HepG2 (cell line): Measurements from ENCODE around the gene FHIP1B. TPM values are rescaled to one million over a fixed set of nuclear protein-coding genes. Genes with fewer than 3 reads are reported as not detected.

ENCODE experiments used
- ATAC-seq: fragments of 200-7000 bp; cut with Tn5 transposase; 3 replicates; pipeline ENCODE4 v1.9.1; 2020; ENCODE audit warnings: mild to moderate bottlenecking, moderate library complexity
- BruUV-seq: library from RNA; stranded (reverse); fragments of 400-500 nt; replicated peaks from 2 replicates; lab custom pipeline; 2021; lab: Mats Ljungman, UMichigan
- CTCF ChIA-PET: fragments of 300-600 bp; formaldehyde crosslinking; extraction: SDS; loops from one replicate; lab custom pipeline; 2021; ENCODE audit warnings: low total read pairs, inconsistent platforms, low intra/inter-chr PET ratio; lab: Yijun Ruan, JAX
- POLR2A ChIA-PET: fragments of 350-600 bp; sonication (Branson Sonifier 250); formaldehyde crosslinking; loops from one replicate; lab custom pipeline; 2020; ENCODE audit warnings: antibody characterized with exemption, inconsistent platforms; lab: Yijun Ruan, JAX
- DNase-seq: peaks from one replicate; pipeline ENCODE4 v3.0.0-alpha.2; 2015; ENCODE audit warnings: low spot score
- FAIRE-seq: peaks from 3 replicates; lab custom pipeline; 2011; peaks lifted over from hg19 to GRCh38; lab: Jason Lieb, UNC
- H2AFZ ChIP-seq: one replicate; pipeline ENCODE4 v1.6.1; 2011; ENCODE audit warnings: low read length, inconsistent platforms
- H3K27ac ChIP-seq: fragments of 300-600 bp; 3 replicates; pipeline ENCODE4 v1.8.0; 2011; ENCODE audit warnings: mixed run types, mild to moderate bottlenecking, mixed read lengths, low read length, inconsistent platforms; ENCODE audit not compliant: insufficient read depth; ENCODE audit errors: extremely low read length
- H3K27me3 ChIP-seq, 2 experiments: fragments of 200-600 bp in 1 of 2; 2 replicates in 1 of 2; 3 replicates in 1 of 2; pipeline versions ENCODE4 v1.6.0 to v1.8.0; 2011; ENCODE audit warnings: low read length in 2 of 2, mild to moderate bottlenecking in 2 of 2, moderate library complexity in 2 of 2, inconsistent platforms in 1 of 2; ENCODE audit not compliant: insufficient read depth in 2 of 2, control insufficient read depth in 1 of 2
- H3K36me3 ChIP-seq, 2 experiments: fragments of 200-600 bp in 1 of 2; replicated peaks in 1 of 2; 2 replicates in 1 of 2; 3 replicates in 1 of 2; pipeline versions ENCODE4 v1.5.1 to v1.8.0; 2011; ENCODE audit warnings: low read length in 2 of 2, inconsistent platforms in 1 of 2; ENCODE audit not compliant: insufficient read depth in 2 of 2, control insufficient read depth in 1 of 2
- H3K4me1 ChIP-seq: 2 replicates; pipeline ENCODE4 v1.5.1; 2012; ENCODE audit warnings: low read length, inconsistent platforms; ENCODE audit not compliant: insufficient read depth
- H3K4me2 ChIP-seq: 2 replicates; pipeline ENCODE4 v1.6.0; 2011; ENCODE audit warnings: low read depth, low read length, inconsistent platforms
- H3K4me3 ChIP-seq, 3 experiments: fragments of 200-600 bp in 1 of 3; sonication (generic), shearing (Covaris generic) in 1 of 3; replicated peaks in 1 of 3; 2 replicates each; pipeline ENCODE4 v1.5.1; 2011 to 2016; ENCODE audit warnings: low read length in 3 of 3, inconsistent platforms in 2 of 3, low read depth in 2 of 3, mild to moderate bottlenecking in 2 of 3, control low read depth in 1 of 3, mixed read lengths in 1 of 3; ENCODE audit not compliant: insufficient read depth in 1 of 3
- H3K79me2 ChIP-seq: one replicate; pipeline ENCODE4 v1.6.1; 2011; ENCODE audit warnings: low read length, inconsistent platforms; ENCODE audit not compliant: insufficient read depth
- H3K9ac ChIP-seq: 2 replicates; pipeline ENCODE4 v1.6.0; 2011; ENCODE audit warnings: mild to moderate bottlenecking, low read depth, low read length, inconsistent platforms; ENCODE audit not compliant: insufficient read depth
- H3K9me3 ChIP-seq: 2 replicates; pipeline ENCODE4 v1.5.1; 2012; ENCODE audit warnings: mild to moderate bottlenecking, low read length
- H4K20me1 ChIP-seq: 2 replicates; pipeline ENCODE4 v1.6.0; 2011; ENCODE audit warnings: inconsistent platforms, mild to moderate bottlenecking, low read length, moderate library complexity; ENCODE audit not compliant: insufficient read depth
- EZH2 ChIP-seq: conservative IDR thresholded peaks from 2 replicates; pipeline ENCODE4 v1.6.1; 2012; ENCODE audit warnings: mild to moderate bottlenecking, low read depth, low read length, moderate library complexity
- GPN1 ChIP-seq: sonication (generic); formaldehyde crosslinking; IDR thresholded peaks from 2 replicates; pipeline ENCODE4 v1.5.1; 2020; ENCODE audit warnings: missing genetic modification reagents, borderline replicate concordance
- HDAC1 ChIP-seq: sonication (generic); formaldehyde crosslinking; IDR thresholded peaks from 2 replicates; pipeline ENCODE4 v1.5.1; 2020; ENCODE audit warnings: mild to moderate bottlenecking, missing genetic modification reagents
- HMG20B ChIP-seq: conservative IDR thresholded peaks from 2 replicates; pipeline ENCODE4 v1.6.1; 2016; ENCODE audit warnings: missing genetic modification reagents, missing compliant biosample characterization
- MTA1 ChIP-seq: sonication (generic); formaldehyde crosslinking; IDR thresholded peaks from 2 replicates; pipeline ENCODE4 v1.4.0; 2020; ENCODE audit warnings: missing genetic modification reagents, mild to moderate bottlenecking, borderline replicate concordance
- NBN ChIP-seq: fragments of 450-650 bp; conservative IDR thresholded peaks from 2 replicates; pipeline ENCODE4 v1.6.1; 2017
- NFE2L1 ChIP-seq: sonication (generic); formaldehyde crosslinking; IDR thresholded peaks from 2 replicates; pipeline ENCODE4 v1.4.0; 2020; ENCODE audit warnings: missing genetic modification reagents, mild to moderate bottlenecking, borderline replicate concordance
- NFRKB ChIP-seq: fragments of 450-650 bp; IDR thresholded peaks from 2 replicates; pipeline ENCODE4 v1.6.1; 2017
- PAF1 ChIP-seq: IDR thresholded peaks from 2 replicates; pipeline ENCODE4 v1.6.1; 2016; ENCODE audit warnings: missing genetic modification reagents, missing compliant biosample characterization
- RBFOX2 ChIP-seq: fragments of 200-400 bp; formaldehyde crosslinking; IDR thresholded peaks from 2 replicates; pipeline ENCODE4 v1.6.1; 2017; ENCODE audit warnings: low read depth, mild to moderate bottlenecking, low read length
- TEAD2 ChIP-seq: sonication (generic); formaldehyde crosslinking; IDR thresholded peaks from 2 replicates; pipeline ENCODE4 v1.9.0; 2021; ENCODE audit warnings: missing genetic modification reagents
- ZBTB21 ChIP-seq: sonication (generic); formaldehyde crosslinking; IDR thresholded peaks from 2 replicates; pipeline ENCODE4 v1.4.0; 2020; ENCODE audit warnings: missing genetic modification reagents
- ZIK1 ChIP-seq: sonication (generic); formaldehyde crosslinking; IDR thresholded peaks from 2 replicates; pipeline ENCODE4 v1.5.0; 2020; ENCODE audit warnings: mild to moderate bottlenecking, low read depth, missing genetic modification reagents, borderline replicate concordance
- ZNF235 ChIP-seq: sonication (generic); formaldehyde crosslinking; IDR thresholded peaks from 2 replicates; pipeline ENCODE4 v1.8.1; 2023; ENCODE audit warnings: mild to moderate bottlenecking, missing genetic modification reagents, borderline replicate concordance
- ZNF510 ChIP-seq: sonication (generic); formaldehyde crosslinking; IDR thresholded peaks from 2 replicates; pipeline ENCODE4 v1.4.0; 2020; ENCODE audit warnings: low read depth, mild to moderate bottlenecking, missing genetic modification reagents
- ZNF83 ChIP-seq: sonication (generic); formaldehyde crosslinking; IDR thresholded peaks from 2 replicates; pipeline ENCODE4 v1.4.0; 2020; ENCODE audit warnings: missing genetic modification reagents, mild to moderate bottlenecking, borderline replicate concordance
- WGBS: methylation state at CpG from one replicate; pipeline ENCODE4 v1.1.6; 2017; ENCODE audit warnings: low lambda C conversion rate; 5-methylcytosine and 5-hydroxymethylcytosine counted together
- in situ Hi-C: cut with HindIII; loops from 2 replicates; pipeline ENCODE4 v1.10.0; 2017; ENCODE audit warnings: low pct_unique_long_range_greater_than_20kb; ENCODE audit not compliant: extremely low pct_ligation_motif_present
- intact Hi-C: fragments of 100-400 bp; cut with micrococcal nuclease; formaldehyde crosslinking; loops from one replicate; pipeline ENCODE4 v1.10.0; 2022; ENCODE audit not compliant: unreplicated experiment
- polyA plus RNA-seq, 8 experiments: library from polyadenylated mRNA; depleted of rRNA in 3 of 8; stranded (reverse) in 7 of 8; unstranded in 1 of 8; fragments of >200 nt; fragmentation: Illumina TruSeq in 4 of 8; extraction: Trizol in 4 of 8; gene quantifications; 2 replicates each; pipeline versions ENCODE4 v1.2.1 to v1.2.3, GENCODE V29; 2011 to 2016; ENCODE audit warnings: low read depth in 4 of 8, missing spikeins in 1 of 8, mixed read lengths in 1 of 8; ENCODE audit not compliant: insufficient read depth in 1 of 8
- total RNA-seq, 5 experiments: library from RNA; depleted of rRNA; stranded (reverse); fragments of >200 nt; fragmentation: Illumina TruSeq; extraction: Trizol; gene quantifications; 2 replicates each; pipeline ENCODE4 v1.2.3, GENCODE V29; 2016; ENCODE audit warnings: low read depth in 1 of 5
- TF ChIP-seq, protein P1 (sequence below): sonication (generic); formaldehyde crosslinking; IDR thresholded peaks from 2 replicates; pipeline ENCODE4 v1.5.1; 2020; ENCODE audit warnings: missing genetic modification reagents, mild to moderate bottlenecking, borderline replicate concordance
- TF ChIP-seq, protein P2 (sequence below): sonication (generic); formaldehyde crosslinking; IDR thresholded peaks from 2 replicates; pipeline ENCODE4 v1.8.1; 2023; ENCODE audit warnings: missing genetic modification reagents, inconsistent platforms, borderline replicate concordance
- TF ChIP-seq, protein P3 (sequence below): IDR thresholded peaks from 2 replicates; pipeline ENCODE4 v1.6.1; 2016; ENCODE audit warnings: missing compliant biosample characterization, missing genetic modification reagents, borderline replicate concordance

FHIP1B gene
- total and polyA plus RNA-seq, 2 of the 13 experiments (the other 11 are each of a cell fraction or from before 2014, with no cell fraction given), result 14.1 to 18.6 TPM

DNA sequence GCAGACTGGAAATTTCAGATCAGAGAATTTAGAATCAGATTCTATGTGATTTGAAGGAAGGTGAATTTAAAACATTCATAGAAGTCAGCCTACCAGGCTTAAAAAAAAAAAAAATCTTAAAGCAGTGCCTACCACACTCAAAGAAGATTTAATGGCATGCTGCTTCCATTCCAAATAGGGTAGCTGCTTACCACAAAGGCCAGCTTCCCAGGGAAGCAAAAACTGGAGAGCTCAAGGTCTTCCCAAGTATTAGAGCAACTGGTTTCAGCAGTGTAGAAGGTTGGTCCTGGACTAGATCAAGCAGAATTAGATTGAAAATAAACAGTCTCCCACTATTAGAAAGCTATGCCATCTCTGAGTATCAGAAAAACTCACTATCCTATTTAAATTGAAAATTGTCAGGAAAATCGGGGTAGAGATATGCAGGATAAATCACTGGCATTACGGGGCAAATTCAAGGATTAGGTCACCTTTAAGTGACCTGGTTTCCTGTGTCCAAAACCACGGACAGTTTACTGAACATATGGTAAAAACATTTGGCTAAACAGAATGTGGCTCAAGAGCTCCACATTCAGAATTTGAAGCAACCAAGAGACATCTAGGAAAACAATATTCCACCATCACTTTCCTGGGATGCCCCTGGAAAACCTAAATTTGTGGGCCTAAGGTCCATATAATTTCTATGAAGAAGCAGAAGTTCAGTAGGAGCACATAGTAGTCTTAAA lies 27.8 kb downstream of the FHIP1B start:
- 99% methylated on average over 3 of the region's 3 CpGs for WGBS
- DNase-seq (no peak), FAIRE-seq (no peak), ATAC-seq (no peak)
- H3K36me3 ChIP-seq, result peaks cover 2 to 17% of the 10 kb centered on the region in 2 experiments; a peak in 1 of 5 replicates
- H4K20me1 ChIP-seq, result no peaks in the 10 kb centered on the region
- H3K9me3 ChIP-seq, result no peaks in the 10 kb centered on the region
- ChIA-PET POLR2A (no interaction called here), CTCF (no interaction called here)
- H3K4me2 ChIP-seq, result no peak overlapping the region
- H3K4me1 ChIP-seq, result no peaks in the 10 kb centered on the region
- no peak overlapping the region for H3K27ac ChIP-seq
- BruUV-seq, result no TSS peak
- H3K79me2 ChIP-seq, result no peaks in the 10 kb centered on the region
- intact Hi-C loops, result no loop called here
- H3K9ac ChIP-seq, result no peak overlapping the region
- H2AFZ ChIP-seq, result no peak overlapping the region
- in situ Hi-C loops, result no loop called here
- H3K4me3 ChIP-seq, result no peak overlapping the region
- no peaks in the 10 kb centered on the region for H3K27me3 ChIP-seq
- TF ChIP-seq MTA1, result no peak
- TF ChIP-seq ZNF83 (CRISPR knock-in tag), result no peak
- TF ChIP-seq ZNF235, result no peak
- TF ChIP-seq NBN, result no peak
- no peak for TF ChIP-seq GPN1
- TF ChIP-seq ZBTB21 (CRISPR knock-in tag), result no peak
- TF ChIP-seq, protein P1, sequence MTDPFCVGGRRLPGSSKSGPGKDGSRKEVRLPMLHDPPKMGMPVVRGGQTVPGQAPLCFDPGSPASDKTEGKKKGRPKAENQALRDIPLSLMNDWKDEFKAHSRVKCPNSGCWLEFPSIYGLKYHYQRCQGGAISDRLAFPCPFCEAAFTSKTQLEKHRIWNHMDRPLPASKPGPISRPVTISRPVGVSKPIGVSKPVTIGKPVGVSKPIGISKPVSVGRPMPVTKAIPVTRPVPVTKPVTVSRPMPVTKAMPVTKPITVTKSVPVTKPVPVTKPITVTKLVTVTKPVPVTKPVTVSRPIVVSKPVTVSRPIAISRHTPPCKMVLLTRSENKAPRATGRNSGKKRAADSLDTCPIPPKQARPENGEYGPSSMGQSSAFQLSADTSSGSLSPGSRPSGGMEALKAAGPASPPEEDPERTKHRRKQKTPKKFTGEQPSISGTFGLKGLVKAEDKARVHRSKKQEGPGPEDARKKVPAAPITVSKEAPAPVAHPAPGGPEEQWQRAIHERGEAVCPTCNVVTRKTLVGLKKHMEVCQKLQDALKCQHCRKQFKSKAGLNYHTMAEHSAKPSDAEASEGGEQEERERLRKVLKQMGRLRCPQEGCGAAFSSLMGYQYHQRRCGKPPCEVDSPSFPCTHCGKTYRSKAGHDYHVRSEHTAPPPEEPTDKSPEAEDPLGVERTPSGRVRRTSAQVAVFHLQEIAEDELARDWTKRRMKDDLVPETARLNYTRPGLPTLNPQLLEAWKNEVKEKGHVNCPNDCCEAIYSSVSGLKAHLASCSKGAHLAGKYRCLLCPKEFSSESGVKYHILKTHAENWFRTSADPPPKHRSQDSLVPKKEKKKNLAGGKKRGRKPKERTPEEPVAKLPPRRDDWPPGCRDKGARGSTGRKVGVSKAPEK, result no peak
- TF ChIP-seq TEAD2 (CRISPR knock-in tag), result no peak
- no peak for TF ChIP-seq HMG20B (CRISPR knock-in tag)
- no peak for TF ChIP-seq ZNF510 (CRISPR knock-in tag)
- TF ChIP-seq, protein P2, sequence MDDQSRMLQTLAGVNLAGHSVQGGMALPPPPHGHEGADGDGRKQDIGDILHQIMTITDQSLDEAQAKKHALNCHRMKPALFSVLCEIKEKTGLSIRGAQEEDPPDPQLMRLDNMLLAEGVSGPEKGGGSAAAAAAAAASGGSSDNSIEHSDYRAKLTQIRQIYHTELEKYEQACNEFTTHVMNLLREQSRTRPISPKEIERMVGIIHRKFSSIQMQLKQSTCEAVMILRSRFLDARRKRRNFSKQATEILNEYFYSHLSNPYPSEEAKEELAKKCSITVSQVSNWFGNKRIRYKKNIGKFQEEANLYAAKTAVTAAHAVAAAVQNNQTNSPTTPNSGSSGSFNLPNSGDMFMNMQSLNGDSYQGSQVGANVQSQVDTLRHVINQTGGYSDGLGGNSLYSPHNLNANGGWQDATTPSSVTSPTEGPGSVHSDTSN (CRISPR knock-in tag), result no peak
- no peak for TF ChIP-seq NFE2L1 (CRISPR knock-in tag)
- no peak for TF ChIP-seq HDAC1 (CRISPR knock-in tag)
- no peak for TF ChIP-seq PAF1 (CRISPR knock-in tag)
- TF ChIP-seq ZIK1, result no peak
- TF ChIP-seq, protein P3, sequence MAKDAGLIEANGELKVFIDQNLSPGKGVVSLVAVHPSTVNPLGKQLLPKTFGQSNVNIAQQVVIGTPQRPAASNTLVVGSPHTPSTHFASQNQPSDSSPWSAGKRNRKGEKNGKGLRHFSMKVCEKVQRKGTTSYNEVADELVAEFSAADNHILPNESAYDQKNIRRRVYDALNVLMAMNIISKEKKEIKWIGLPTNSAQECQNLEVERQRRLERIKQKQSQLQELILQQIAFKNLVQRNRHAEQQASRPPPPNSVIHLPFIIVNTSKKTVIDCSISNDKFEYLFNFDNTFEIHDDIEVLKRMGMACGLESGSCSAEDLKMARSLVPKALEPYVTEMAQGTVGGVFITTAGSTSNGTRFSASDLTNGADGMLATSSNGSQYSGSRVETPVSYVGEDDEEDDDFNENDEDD, result no peak
- TF ChIP-seq NFRKB, result no peak
- TF ChIP-seq RBFOX2, result no peak
- TF ChIP-seq EZH2, result no peak
